Ovary (tissue), 9 donors: ENCODE measurements around the gene DPY19L1. TPM values are rescaled to one million over a fixed set of nuclear protein-coding genes. Genes with fewer than 3 reads are reported as not detected.
"Not testable (repeated sequence)": the region's sequence is repeated elsewhere in the genome, so short reads cannot be mapped to it uniquely, and the experiment has no call there.

ENCODE experiments used
- DNase-seq, 5 donors: peaks; one replicate each; pipeline ENCODE4 v3.0.0-alpha.2; 2019 to 2020
- H3K27ac ChIP-seq, 2 donors: fragments of 200-600 bp; one replicate each; pipeline versions ENCODE4 v1.5.1 to v1.8.0; 2019 to 2022
- H3K27me3 ChIP-seq: fragments of 200-600 bp; one replicate; pipeline ENCODE4 v1.8.0; 2022
- H3K36me3 ChIP-seq: fragments of 200-600 bp; sonication (generic); one replicate; pipeline ENCODE4 v1.5.1; 2019
- H3K4me1 ChIP-seq: one replicate; pipeline ENCODE4 v1.8.1; 2013; ENCODE audit warnings: mild to moderate bottlenecking, moderate library complexity; ENCODE audit not compliant: insufficient read depth
- H3K4me3 ChIP-seq: fragments of 200-600 bp; sonication (generic); one replicate; pipeline ENCODE4 v1.5.1; 2017
- H3K9me3 ChIP-seq, 2 donors: fragments of 200-600 bp in 1 of 2; sonication (generic) in 1 of 2; one replicate each; pipeline versions ENCODE4 v1.5.1 to v1.8.1; 2013 to 2019; ENCODE audit warnings: mild to moderate bottlenecking in 1 of 2, moderate library complexity in 1 of 2
- EP300 ChIP-seq: sonication (generic); formaldehyde crosslinking; IDR thresholded peaks from one replicate; pipeline ENCODE4 v1.6.1; 2017; ENCODE audit warnings: antibody characterized with exemption
- POLR2A ChIP-seq: fragments of 450-650 bp; IDR thresholded peaks from one replicate; pipeline ENCODE4 v1.6.1; 2017; ENCODE audit warnings: antibody characterized with exemption, mild to moderate bottlenecking, moderate library complexity
- WGBS, 3 donors: extraction: QIAGEN DNeasy Blood & Tissue Kit in 1 of 3; methylation state at CpG; one replicate each; pipeline versions ENCODE4 v1.1.5 to v1.1.7; 2013 to 2017; 5-methylcytosine and 5-hydroxymethylcytosine counted together
- intact Hi-C, 4 donors: fragments of 100-400 bp; cut with DNase I; formaldehyde crosslinking; loops; one replicate each; pipeline versions ENCODE4 v1.11.0 to v1.15.1; 2022 to 2023
- polyA plus RNA-seq, 2 donors: library from polyadenylated mRNA; stranded (reverse); fragments of 200-250 nt in 1 of 2; fragments of 350-450 nt in 1 of 2; fragmentation: Illumina TruSeq in 1 of 2; extraction: RNeasy Lipid Tissue Mini Kit (QIAGEN cat#74804) in 1 of 2; gene quantifications; one replicate each; pipeline ENCODE4 v1.2.3, GENCODE V29; 2013 to 2014
- total RNA-seq, 7 donors: library from RNA; depleted of rRNA in 2 of 7; stranded (reverse); fragments of >200 nt in 2 of 7; fragmentation: NEBNext Ultra II Directional in 3 of 7; extraction: Animal tissue kit (Norgen Biotek cat#: 25700) in 3 of 7; gene quantifications; one replicate each; pipeline versions ENCODE4 v1.1.0 to v1.2.4, GENCODE V29; 2016 to 2023
- TF ChIP-seq, protein P1 (sequence below), 3 donors: fragments of 450-650 bp in 2 of 3; fragments of 200-600 bp in 1 of 3; IDR thresholded peaks; one replicate each; pipeline versions ENCODE4 v1.5.1 to v1.8.0; 2016 to 2022; ENCODE audit warnings: antibody characterized with exemption in 3 of 3, mild to moderate bottlenecking in 1 of 3
- donor health status: DM: no; HTN: no; CAD: no; lungs with moderate emphysema.
- donor health status: DM: no; HTN: no; CAD: no.
- donor health status: Bipolar disorder and iron deficiency.
- donor health status: DM: yes; HTN: yes; CAD: no.
- donor health status: DM: no; HTN: no; CAD: no.
- donor health status: DM: yes; HTN: yes; CAD: no.

Gene DPY19L1
- total and polyA plus RNA-seq, 9 donors = 8.1 to 32.7 (median 17.8) TPM

DNA sequence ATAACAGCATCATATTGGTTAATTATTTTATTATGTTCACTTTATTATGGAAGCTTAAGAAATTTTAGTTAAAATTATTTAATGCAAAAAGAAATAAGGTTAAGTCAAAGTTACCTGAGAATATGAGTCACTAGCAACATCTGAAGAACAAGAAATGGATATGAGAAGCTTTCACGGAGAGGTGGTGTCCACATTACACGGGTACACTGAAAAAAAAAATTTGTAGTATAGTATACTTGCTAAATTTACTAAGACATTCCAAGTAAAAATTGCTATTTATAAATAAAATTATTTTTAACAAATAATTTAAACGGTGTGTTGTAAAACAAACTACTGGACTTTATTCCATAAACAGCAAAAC is 63.9 kb downstream of the DPY19L1 start:
- TF ChIP-seq, protein P1, sequence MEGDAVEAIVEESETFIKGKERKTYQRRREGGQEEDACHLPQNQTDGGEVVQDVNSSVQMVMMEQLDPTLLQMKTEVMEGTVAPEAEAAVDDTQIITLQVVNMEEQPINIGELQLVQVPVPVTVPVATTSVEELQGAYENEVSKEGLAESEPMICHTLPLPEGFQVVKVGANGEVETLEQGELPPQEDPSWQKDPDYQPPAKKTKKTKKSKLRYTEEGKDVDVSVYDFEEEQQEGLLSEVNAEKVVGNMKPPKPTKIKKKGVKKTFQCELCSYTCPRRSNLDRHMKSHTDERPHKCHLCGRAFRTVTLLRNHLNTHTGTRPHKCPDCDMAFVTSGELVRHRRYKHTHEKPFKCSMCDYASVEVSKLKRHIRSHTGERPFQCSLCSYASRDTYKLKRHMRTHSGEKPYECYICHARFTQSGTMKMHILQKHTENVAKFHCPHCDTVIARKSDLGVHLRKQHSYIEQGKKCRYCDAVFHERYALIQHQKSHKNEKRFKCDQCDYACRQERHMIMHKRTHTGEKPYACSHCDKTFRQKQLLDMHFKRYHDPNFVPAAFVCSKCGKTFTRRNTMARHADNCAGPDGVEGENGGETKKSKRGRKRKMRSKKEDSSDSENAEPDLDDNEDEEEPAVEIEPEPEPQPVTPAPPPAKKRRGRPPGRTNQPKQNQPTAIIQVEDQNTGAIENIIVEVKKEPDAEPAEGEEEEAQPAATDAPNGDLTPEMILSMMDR (IDR thresholded peaks at IDR 0.05) = no peak
- no peak for TF ChIP-seq POLR2A
- TF ChIP-seq EP300 = no peak
- H3K27me3 ChIP-seq = no peaks in the 10 kb centered on the region
- no peaks in the 10 kb centered on the region for H3K9me3 ChIP-seq
- H3K4me1 ChIP-seq = no peaks in the 10 kb centered on the region
- no peak for DNase-seq
- intact Hi-C loops = no loop called here
- no peaks in the 10 kb centered on the region for H3K36me3 ChIP-seq
- no peak overlapping the region for H3K27ac ChIP-seq
- no peak overlapping the region for H3K4me3 ChIP-seq
- WGBS, 3 donors = 90 to 92% (median 91%) methylated on average over 3 of the region's 3 CpGs

GRCh38 chr7:34972739-34973399 is 64.4 kb downstream of the DPY19L1 start:
- H3K4me1 ChIP-seq, H3K27ac ChIP-seq, DNase-seq, H3K4me3 ChIP-seq, intact Hi-C loops, H3K27me3 ChIP-seq, H3K9me3 ChIP-seq, H3K36me3 ChIP-seq: not testable (repeated sequence)
- 89 to 96% (median 92%) methylated on average over 1 of the region's 1 CpG for WGBS, 3 donors

DNA sequence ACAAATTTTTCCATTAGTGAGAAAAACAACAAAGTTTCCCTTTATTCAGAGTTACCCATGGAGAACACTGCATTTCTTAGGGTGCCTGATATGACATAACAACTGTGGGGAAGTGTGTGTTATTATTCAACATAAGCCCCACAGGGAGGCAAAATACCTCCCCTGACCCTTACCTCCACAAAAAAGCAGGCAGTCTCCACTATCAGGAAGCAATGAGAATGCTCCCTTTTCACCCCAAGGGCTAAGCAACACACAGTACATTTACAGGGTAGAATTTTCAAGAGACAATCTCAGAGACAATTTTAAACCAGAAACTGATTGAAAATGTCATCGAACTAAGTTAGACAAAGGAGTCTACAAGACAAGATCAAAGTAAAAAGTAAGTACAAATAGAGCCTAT is 69.5 kb downstream of the DPY19L1 start:
- intact Hi-C loops, H3K9me3 ChIP-seq, H3K36me3 ChIP-seq, H3K4me1 ChIP-seq, H3K27me3 ChIP-seq, H3K27ac ChIP-seq, DNase-seq, H3K4me3 ChIP-seq: not testable (repeated sequence)
- WGBS, 3 donors = no CpG with 5 or more reads among the region's 1 CpG

DNA sequence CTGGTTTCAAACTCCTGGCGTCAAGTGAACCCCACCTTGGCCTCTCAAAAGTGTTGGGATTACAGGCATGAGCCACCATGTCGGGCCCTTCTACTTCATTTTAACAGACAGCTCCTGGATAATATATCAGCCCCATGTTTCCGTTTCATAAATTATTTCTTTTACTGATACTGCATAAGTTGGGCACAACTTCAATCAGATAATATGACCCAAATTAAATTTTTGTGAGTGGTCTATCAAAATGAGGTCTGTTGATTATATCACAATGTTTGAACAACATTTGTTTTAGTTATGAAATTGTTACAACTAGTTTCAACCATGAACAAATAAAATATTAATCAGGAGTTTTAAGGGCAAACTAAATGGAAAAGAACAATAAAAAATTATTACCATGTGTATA is 70.8 kb downstream of the DPY19L1 start:
- DNase-seq, H3K27ac ChIP-seq, H3K27me3 ChIP-seq, intact Hi-C loops, H3K9me3 ChIP-seq, H3K4me3 ChIP-seq, H3K36me3 ChIP-seq, H3K4me1 ChIP-seq: not testable (repeated sequence)
- WGBS, 3 donors = 95 to 97% (median 97%) methylated on average over 3 of the region's 3 CpGs

- no peak overlapping the region for H3K27ac ChIP-seq
- no peaks in the 10 kb centered on the region for H3K9me3 ChIP-seq
- TF ChIP-seq EP300 = no peak
- no peak for TF ChIP-seq POLR2A
- TF ChIP-seq, protein P1 (IDR thresholded peaks at IDR 0.05) = no peak
- intact Hi-C loops = no loop called here
- no peaks in the 10 kb centered on the region for H3K4me1 ChIP-seq
- no peak for DNase-seq
- H3K36me3 ChIP-seq = no peaks in the 10 kb centered on the region
- no peak overlapping the region for H3K4me3 ChIP-seq
- 42 to 64% (median 62%) methylated on average over 1 of the region's 1 CpG for WGBS, 3 donors
- no peaks in the 10 kb centered on the region for H3K27me3 ChIP-seq
Measured at GRCh38 chr7:34958021-34958420, 79.3 kb downstream of the DPY19L1 start.

GRCh38 chr7:34952822-34953221 is 84.5 kb downstream of the DPY19L1 start:
- no peaks in the 10 kb centered on the region for H3K4me1 ChIP-seq
- H3K36me3 ChIP-seq = no peaks in the 10 kb centered on the region
- TF ChIP-seq, protein P1 (IDR thresholded peaks at IDR 0.05) = no peak
- TF ChIP-seq POLR2A = no peak
- TF ChIP-seq EP300 = no peak
- H3K27me3 ChIP-seq = no peaks in the 10 kb centered on the region
- intact Hi-C loops = no loop called here
- H3K4me3 ChIP-seq = no peak overlapping the region
- no peak overlapping the region for H3K27ac ChIP-seq
- H3K9me3 ChIP-seq = no peaks in the 10 kb centered on the region
- no peak for DNase-seq
- 87 to 96% (median 95%) methylated on average over 3 of the region's 3 CpGs for WGBS, 3 donors
